Measurements from ENCODE around the gene CEP104.

The CEP104 gene

DNA sequence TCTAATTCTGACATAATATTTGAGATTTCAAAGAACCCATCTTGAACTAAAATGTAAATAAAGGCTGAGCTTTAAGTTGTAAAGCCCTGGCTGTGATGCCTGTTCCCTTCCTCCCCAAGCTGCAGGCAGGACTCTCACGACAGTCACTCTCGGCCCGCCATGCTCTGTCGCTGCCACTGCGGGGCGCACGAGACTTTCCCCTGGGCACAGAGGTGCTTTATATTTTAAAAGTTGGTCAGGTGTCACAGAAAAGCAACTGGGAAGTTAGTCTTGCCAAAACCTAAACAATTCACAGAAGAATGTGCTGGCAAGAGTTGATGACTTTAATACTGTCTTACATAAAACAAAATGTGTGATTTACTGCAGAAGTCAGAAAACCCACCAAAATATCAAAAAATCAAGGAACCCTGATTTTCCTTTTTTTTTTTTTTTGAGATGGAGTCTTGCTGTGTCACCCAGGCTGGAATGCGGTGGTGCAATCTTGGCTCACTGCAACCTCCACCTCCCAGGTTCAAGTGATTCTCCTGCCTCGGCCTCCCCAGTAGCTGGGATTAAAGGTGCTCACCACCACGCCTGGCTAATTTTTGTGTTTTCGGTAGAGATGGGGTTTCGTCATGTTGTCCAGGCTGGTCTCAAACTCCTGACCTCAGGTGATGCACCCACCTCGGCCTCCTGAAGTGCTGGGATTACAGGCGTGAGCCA is 71.4 kb downstream of the CEP104 start:
- TF ChIP-seq, protein P1, sequence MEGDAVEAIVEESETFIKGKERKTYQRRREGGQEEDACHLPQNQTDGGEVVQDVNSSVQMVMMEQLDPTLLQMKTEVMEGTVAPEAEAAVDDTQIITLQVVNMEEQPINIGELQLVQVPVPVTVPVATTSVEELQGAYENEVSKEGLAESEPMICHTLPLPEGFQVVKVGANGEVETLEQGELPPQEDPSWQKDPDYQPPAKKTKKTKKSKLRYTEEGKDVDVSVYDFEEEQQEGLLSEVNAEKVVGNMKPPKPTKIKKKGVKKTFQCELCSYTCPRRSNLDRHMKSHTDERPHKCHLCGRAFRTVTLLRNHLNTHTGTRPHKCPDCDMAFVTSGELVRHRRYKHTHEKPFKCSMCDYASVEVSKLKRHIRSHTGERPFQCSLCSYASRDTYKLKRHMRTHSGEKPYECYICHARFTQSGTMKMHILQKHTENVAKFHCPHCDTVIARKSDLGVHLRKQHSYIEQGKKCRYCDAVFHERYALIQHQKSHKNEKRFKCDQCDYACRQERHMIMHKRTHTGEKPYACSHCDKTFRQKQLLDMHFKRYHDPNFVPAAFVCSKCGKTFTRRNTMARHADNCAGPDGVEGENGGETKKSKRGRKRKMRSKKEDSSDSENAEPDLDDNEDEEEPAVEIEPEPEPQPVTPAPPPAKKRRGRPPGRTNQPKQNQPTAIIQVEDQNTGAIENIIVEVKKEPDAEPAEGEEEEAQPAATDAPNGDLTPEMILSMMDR (IDR thresholded peaks at IDR 0.05; ENCODE audit: control insufficient read depth, insufficient read depth, low read depth, low read length, missing control alignments): no peak
- H3K4me3 ChIP-seq (ENCODE audit: control insufficient read depth, low read depth, low read length): no peak overlapping the region
- DNase-seq (ENCODE audit: low read depth): no peak

DNA sequence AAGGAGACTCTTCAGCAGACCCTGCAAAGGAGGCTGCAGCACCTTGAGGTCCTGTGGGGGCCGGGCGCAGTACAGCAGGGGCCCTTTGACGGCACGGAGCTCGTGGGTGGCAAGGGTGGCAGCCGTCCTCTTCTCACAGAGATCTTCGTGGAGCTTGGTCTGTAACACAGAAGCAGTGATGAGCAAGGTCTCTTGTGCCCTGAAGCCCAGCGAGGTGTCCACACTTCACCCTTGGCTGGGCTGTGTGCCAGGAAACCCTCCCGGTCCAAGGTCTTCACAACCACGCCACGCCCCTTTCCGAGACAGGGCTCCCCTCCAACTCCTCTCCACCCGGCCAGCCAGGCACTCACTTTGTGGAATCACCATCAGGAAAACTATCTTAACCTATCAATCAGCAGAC is 72.0 kb downstream of the CEP104 start:
- TF ChIP-seq, protein P1 (IDR thresholded peaks at IDR 0.05; ENCODE audit: control insufficient read depth, insufficient read depth, low read depth, low read length, missing control alignments): no peak
- no peak overlapping the region for H3K4me3 ChIP-seq (ENCODE audit: control insufficient read depth, low read depth, low read length)
- DNase-seq (ENCODE audit: low read depth): no peak

DNA sequence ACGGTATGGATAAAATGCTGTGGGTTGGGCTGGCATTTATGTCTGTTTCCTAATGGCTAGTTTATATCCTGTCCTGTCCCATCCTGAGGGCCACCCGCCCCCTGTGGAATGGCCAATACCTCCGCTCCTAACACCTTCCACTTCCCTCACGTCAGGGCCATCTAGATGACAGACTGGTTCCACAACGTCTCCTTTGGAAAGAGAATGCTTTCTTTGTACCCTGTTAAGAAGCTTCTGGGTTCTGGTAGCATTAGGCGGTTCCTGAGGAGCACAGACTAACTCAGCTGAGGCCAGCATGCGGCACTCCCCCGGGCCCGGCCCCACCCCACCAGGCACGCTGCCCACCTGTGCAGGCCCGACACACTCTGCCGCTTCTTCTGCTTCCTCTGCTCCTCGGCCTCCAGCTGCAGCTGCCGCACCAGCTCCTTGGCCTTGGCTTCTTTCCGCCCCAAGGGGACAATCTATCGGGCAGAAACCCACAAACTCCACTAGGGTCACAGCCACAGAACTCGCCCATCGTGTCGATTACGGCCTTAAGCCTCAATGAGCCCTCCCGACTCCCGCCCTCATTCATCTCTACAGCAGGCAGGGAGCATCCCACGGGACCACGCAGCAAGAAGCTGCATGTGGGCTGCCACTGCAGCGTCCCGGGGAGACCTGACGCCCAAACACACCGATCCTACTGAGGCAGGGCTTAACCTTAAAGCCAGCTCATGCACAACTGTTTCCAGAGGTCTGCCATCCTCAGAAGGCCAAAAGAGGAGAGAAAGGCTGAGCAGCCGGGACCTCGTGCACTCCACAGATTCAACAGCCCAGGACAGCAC is 73.1 kb downstream of the CEP104 start:
- DNase-seq (ENCODE audit: low read depth): no peak
- no peak overlapping the region for H3K4me3 ChIP-seq (ENCODE audit: control insufficient read depth, low read depth, low read length)
- TF ChIP-seq, protein P1 (IDR thresholded peaks at IDR 0.05; ENCODE audit: control insufficient read depth, insufficient read depth, low read depth, low read length, missing control alignments): no peak

- no peak for DNase-seq (ENCODE audit: low read depth)
- no peak overlapping the region for H3K4me3 ChIP-seq (ENCODE audit: control insufficient read depth, low read depth, low read length)
- TF ChIP-seq, protein P1 (IDR thresholded peaks at IDR 0.05; ENCODE audit: control insufficient read depth, insufficient read depth, low read depth, low read length, missing control alignments): no peak
Measured at GRCh38 chr1:3780901-3781300, 76.1 kb downstream of the CEP104 start.

- no peak overlapping the region for H3K4me3 ChIP-seq (ENCODE audit: control insufficient read depth, low read depth, low read length)
- TF ChIP-seq, protein P1 (IDR thresholded peaks at IDR 0.05; ENCODE audit: control insufficient read depth, insufficient read depth, low read depth, low read length, missing control alignments): no peak
- no peak for DNase-seq (ENCODE audit: low read depth)
Measured at GRCh38 chr1:3779912-3780416, 77.0 kb downstream of the CEP104 start.

GRCh38 chr1:3779265-3779911 is 77.6 kb downstream of the CEP104 start:
- no peak overlapping the region for H3K4me3 ChIP-seq (ENCODE audit: control insufficient read depth, low read depth, low read length)
- no peak for DNase-seq (ENCODE audit: low read depth)
- TF ChIP-seq, protein P1 (IDR thresholded peaks at IDR 0.05; ENCODE audit: control insufficient read depth, insufficient read depth, low read depth, low read length, missing control alignments): no peak
